ENCODE measurements around the gene KLHL29. TPM values are rescaled to one million over a fixed set of nuclear protein-coding genes. Genes with fewer than 3 reads are reported as not detected.

The KLHL29 gene
- total and polyA plus RNA-seq, 2 experiments from 2014 or later, result 3.8 to 9.9 TPM

- no peak for DNase-seq (ENCODE audit: low spot score)
- H3K4me1 ChIP-seq (ENCODE audit: insufficient read depth), result peaks cover 7% of the 10 kb centered on the region
- no peaks in the 10 kb centered on the region for H3K27me3 ChIP-seq
- H3K9me2 ChIP-seq (replicated peaks; ENCODE audit: insufficient read depth), result no peaks in the 10 kb centered on the region
- H3K4me2 ChIP-seq, result no peak overlapping the region
- H3K36me3 ChIP-seq (replicated peaks; ENCODE audit: insufficient read depth, low read depth), result no peaks in the 10 kb centered on the region
- H3K79me2 ChIP-seq, result no peaks in the 10 kb centered on the region
- WGBS (ENCODE audit: low lambda C conversion rate, missing lambda C conversion rate), result 85% methylated on average over 11 of the region's 11 CpGs
- no peaks in the 10 kb centered on the region for H4K20me1 ChIP-seq (ENCODE audit: insufficient read depth, poor library complexity, severe bottlenecking)
- H3K9me3 ChIP-seq (ENCODE audit: low read depth), result no peaks in the 10 kb centered on the region
- no peak overlapping the region for H3K27ac ChIP-seq
- no peak for TF ChIP-seq EZH2phosphoT487 (IDR thresholded peaks at IDR 0.05; ENCODE audit: low read depth, severe bottlenecking, unreplicated experiment)
- TF ChIP-seq CTCF (IDR thresholded peaks at IDR 0.05; ENCODE audit: poor library complexity), result no peak
- TF ChIP-seq EZH2 (IDR thresholded peaks at IDR 0.05; ENCODE audit: borderline replicate concordance), result no peak
- H2AFZ ChIP-seq, result no peak overlapping the region
- H3K4me3 ChIP-seq, result no peak overlapping the region
Observed at GRCh38 chr2:23475473-23475872, 90.5 kb downstream of the KLHL29 start.

GRCh38 chr2:23476786-23477185, 91.8 kb downstream of the KLHL29 start:
- TF ChIP-seq EZH2phosphoT487 (IDR thresholded peaks at IDR 0.05; ENCODE audit: low read depth, severe bottlenecking, unreplicated experiment) (no peak), EZH2 (IDR thresholded peaks at IDR 0.05; ENCODE audit: borderline replicate concordance) (no peak), CTCF (IDR thresholded peaks at IDR 0.05; ENCODE audit: poor library complexity) (no peak)
- Histone ChIP-seq H3K36me3 (replicated peaks; ENCODE audit: insufficient read depth, low read depth) (no peaks in the 10 kb centered on the region), H3K27ac (no peak overlapping the region), H3K4me3 (no peak overlapping the region), H2AFZ (no peak overlapping the region), H3K4me1 (ENCODE audit: insufficient read depth) (peaks cover 16% of the 10 kb centered on the region), H3K9me3 (ENCODE audit: low read depth) (no peaks in the 10 kb centered on the region), H4K20me1 (ENCODE audit: insufficient read depth, poor library complexity, severe bottlenecking) (no peaks in the 10 kb centered on the region), H3K9me2 (replicated peaks; ENCODE audit: insufficient read depth) (no peaks in the 10 kb centered on the region), H3K27me3 (no peaks in the 10 kb centered on the region), H3K79me2 (no peaks in the 10 kb centered on the region), H3K4me2 (no peak overlapping the region)
- no peak for DNase-seq (ENCODE audit: low spot score)
- 76% methylated on average over 6 of the region's 7 CpGs for WGBS (ENCODE audit: low lambda C conversion rate, missing lambda C conversion rate)

- no peak overlapping the region for H3K4me3 ChIP-seq
- no peaks in the 10 kb centered on the region for H3K27me3 ChIP-seq
- no peaks in the 10 kb centered on the region for H3K9me3 ChIP-seq (ENCODE audit: low read depth)
- no peak overlapping the region for H2AFZ ChIP-seq
- no peaks in the 10 kb centered on the region for H3K79me2 ChIP-seq
- TF ChIP-seq EZH2phosphoT487 (IDR thresholded peaks at IDR 0.05; ENCODE audit: low read depth, severe bottlenecking, unreplicated experiment) (no peak), CTCF (IDR thresholded peaks at IDR 0.05; ENCODE audit: poor library complexity) (no peak), EZH2 (IDR thresholded peaks at IDR 0.05; ENCODE audit: borderline replicate concordance) (no peak)
- no peaks in the 10 kb centered on the region for H3K9me2 ChIP-seq (replicated peaks; ENCODE audit: insufficient read depth)
- WGBS (ENCODE audit: low lambda C conversion rate, missing lambda C conversion rate), result 96% methylated on average over 11 of the region's 11 CpGs
- DNase-seq (ENCODE audit: low spot score), result no peak
- H4K20me1 ChIP-seq (ENCODE audit: insufficient read depth, poor library complexity, severe bottlenecking), result no peaks in the 10 kb centered on the region
- H3K36me3 ChIP-seq (replicated peaks; ENCODE audit: insufficient read depth, low read depth), result no peaks in the 10 kb centered on the region
- H3K4me2 ChIP-seq, result no peak overlapping the region
- peaks cover 16% of the 10 kb centered on the region for H3K4me1 ChIP-seq (ENCODE audit: insufficient read depth)
- H3K27ac ChIP-seq, result no peak overlapping the region
Observed at GRCh38 chr2:23477392-23477791, 92.4 kb downstream of the KLHL29 start.

All from hepatocyte (in vitro differentiated cells).